ENCODE data around the gene ARHGAP33. TPM values are rescaled to one million over a fixed set of nuclear protein-coding genes. Genes with fewer than 3 reads are reported as not detected.
A peak's percentile ranks its signal among the peaks of the same experiment; 100 is the strongest.

Gene ARHGAP33
- total RNA-seq, 4 donors from 2014 or later = 4.2 to 16.0 (median 13.0) TPM

- Histone ChIP-seq H3K27ac (no peak within 1 kb of the TSS), H3K36me3 (peaks cover 12 to 17% of the 10 kb centered on the region in 2 donors), H3K4me1 (peaks cover 29 to 36% of the 10 kb centered on the region in 2 donors), H3K9me3 (no peaks in the 10 kb centered on the region), H3K4me3 (replicated peaks in 1 of 3) (no peak within 1 kb of the TSS), H3K27me3 (no peaks in the 10 kb centered on the region)
- 75 to 95% methylated on average over 9 of the region's 9 CpGs for WGBS, 2 donors
- DNase-seq = peak in 1 of 2 donors; percentile 9
- TF ChIP-seq POLR2A (IDR thresholded peaks at IDR 0.05) (no peak), CTCF (IDR thresholded peaks at IDR 0.05) (no peak)
- intact Hi-C loops (cut with DNase I) = no loop called here
These were observed 33.1 kb upstream of the ARHGAP33 start, which contains the start of gene IGFLR1 for GRCh38 chr19:35742121-35742724. Gene IGFLR1, minus strand, starts transcription at chr19:35742452. Its CDS starts 1,272 bp downstream, at chr19:35741180.

- Histone ChIP-seq H3K27ac (no peak overlapping the region), H3K36me3 (peaks cover 0 to 5% of the 10 kb centered on the region in 2 donors), H3K27me3 (no peaks in the 10 kb centered on the region), H3K9me3 (no peaks in the 10 kb centered on the region), H3K4me3 (replicated peaks in 1 of 3) (peak overlapping the region in 1 of 3 donors; percentile 78), H3K4me1 (peaks cover 32 to 40% of the 10 kb centered on the region in 2 donors)
- 83 to 94% methylated on average over 14 to 19 of the region's 19 CpGs for WGBS, 2 donors
- no peak for DNase-seq
- intact Hi-C loops (cut with DNase I) = no loop called here
- TF ChIP-seq POLR2A (IDR thresholded peaks at IDR 0.05) (no peak), CTCF (IDR thresholded peaks at IDR 0.05) (no peak)
These were observed 31.5 kb upstream of the ARHGAP33 start for GRCh38 chr19:35743640-35744429.

GRCh38 chr19:35744430-35745327 lies 30.7 kb upstream of the ARHGAP33 start:
- H3K4me1 ChIP-seq = peaks cover 34 to 42% of the 10 kb centered on the region in 2 donors

More at GRCh38 chr19:35744430-35745327, 30.7 kb upstream of the ARHGAP33 start:
- WGBS, 2 donors = 7 to 8% methylated on average over 40 to 41 of the region's 41 CpGs
- Histone ChIP-seq H3K27ac (peak overlapping the region; percentile 100), H3K9me3 (no peaks in the 10 kb centered on the region), H3K4me3 (replicated peaks in 1 of 3) (peak overlapping the region; percentile 76 to 92 (median 78)), H3K36me3 (peaks cover 0 to 5% of the 10 kb centered on the region in 2 donors), H3K27me3 (no peaks in the 10 kb centered on the region)
- peak; percentile 96 for DNase-seq
- intact Hi-C loops (cut with DNase I) = no loop called here
- TF ChIP-seq CTCF (IDR thresholded peaks at IDR 0.05) (peak in 3 of 6 experiments; percentile 18 to 36 (median 32)), POLR2A (IDR thresholded peaks at IDR 0.05) (no peak)

Measured in thyroid gland (tissue), 4 donors.